NCI-H1092 treated with DMSO at 0.1 percent for 48 hours (cell line): ENCODE data around the gene PAX9.

ENCODE experiments used
- DNase-seq: peaks from one replicate; lab custom pipeline; 2025; lab: John Stamatoyannopoulos, UW

PAX9 gene

GRCh38 chr14:36661506-36662257 lies at the start of gene PAX9:
Gene PAX9 (plus strand): TSS chr14:36661860. CDS start chr14:36662090, 230 bp downstream.
- DNase-seq = peak; percentile 91

- no peak for DNase-seq
Observed at GRCh38 chr14:36617824-36618223, 43.8 kb upstream of the PAX9 start.

- DNase-seq = no peak
Observed at GRCh38 chr14:36618641-36619040, 43.0 kb upstream of the PAX9 start.

GRCh38 chr14:36619131-36619530 lies 42.5 kb upstream of the PAX9 start:
- DNase-seq = no peak

DNA sequence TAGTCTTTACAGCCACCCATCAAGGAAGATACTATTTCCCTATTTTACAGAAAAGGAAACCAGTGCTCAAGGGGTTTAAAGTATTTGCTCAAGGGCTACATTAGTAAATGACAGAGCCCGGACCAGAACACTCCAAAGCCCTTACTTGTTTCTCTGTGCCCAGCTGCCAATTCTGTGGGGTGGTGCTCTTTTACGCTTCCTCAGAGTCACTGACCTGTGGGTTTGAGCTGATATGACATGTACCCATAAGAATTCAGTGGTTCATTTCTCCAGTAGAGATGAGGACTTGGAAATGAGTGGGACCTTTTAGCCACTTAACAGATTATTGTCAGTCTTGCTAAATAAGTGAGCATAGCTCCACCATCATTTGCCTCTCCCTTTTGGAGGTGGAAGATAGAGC lies 41.8 kb upstream of the PAX9 start:
- DNase-seq = no peak

DNA sequence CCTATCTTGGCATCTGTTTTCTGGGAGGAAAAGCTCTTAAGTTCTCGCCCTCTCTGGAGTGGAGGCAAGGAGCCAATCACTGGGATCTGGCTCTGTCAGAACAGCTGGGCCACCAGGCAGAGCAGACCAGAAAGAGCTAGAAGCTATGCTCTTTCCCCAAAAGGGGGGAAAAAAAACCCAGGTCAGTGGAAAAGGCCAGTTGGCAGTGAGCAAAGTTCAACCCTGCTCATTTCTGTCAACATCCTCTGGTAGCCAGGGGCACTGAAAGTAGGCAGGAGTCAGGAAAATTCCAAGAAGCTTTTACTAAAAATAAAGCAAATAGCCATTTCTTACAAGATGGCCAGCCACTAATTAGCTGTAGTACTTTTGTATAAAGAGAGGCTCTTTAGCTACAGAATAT lies 36.6 kb upstream of the PAX9 start:
- DNase-seq = no peak

- DNase-seq = no peak
Observed at GRCh38 chr14:36625436-36625835, 36.2 kb upstream of the PAX9 start.

GRCh38 chr14:36626151-36626550 lies 35.5 kb upstream of the PAX9 start:
- no peak for DNase-seq

- DNase-seq = no peak
Observed at GRCh38 chr14:36627981-36628380, 33.7 kb upstream of the PAX9 start.

DNA sequence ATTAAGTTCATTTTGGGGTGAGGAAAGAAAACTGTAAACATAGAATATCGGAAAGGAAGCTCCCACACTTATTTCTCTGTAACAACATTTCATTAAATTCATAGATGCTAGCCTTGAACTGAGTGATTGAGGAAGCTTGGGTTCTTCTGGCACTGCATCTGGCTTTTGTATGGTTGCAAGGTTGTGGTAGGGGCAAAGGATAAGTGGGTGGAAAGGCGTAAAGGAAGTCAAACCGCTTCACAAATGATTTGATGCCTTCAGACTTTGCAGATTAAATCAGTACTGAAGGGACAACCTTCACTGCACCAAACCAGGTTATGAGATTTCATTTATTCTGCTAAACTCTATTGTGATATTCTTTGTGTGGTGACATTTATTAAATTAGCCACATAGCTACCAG lies 28.1 kb upstream of the PAX9 start:
- no peak for DNase-seq

GRCh38 chr14:36646664-36647416 lies 14.8 kb upstream of the PAX9 start:
- no peak for DNase-seq

DNA sequence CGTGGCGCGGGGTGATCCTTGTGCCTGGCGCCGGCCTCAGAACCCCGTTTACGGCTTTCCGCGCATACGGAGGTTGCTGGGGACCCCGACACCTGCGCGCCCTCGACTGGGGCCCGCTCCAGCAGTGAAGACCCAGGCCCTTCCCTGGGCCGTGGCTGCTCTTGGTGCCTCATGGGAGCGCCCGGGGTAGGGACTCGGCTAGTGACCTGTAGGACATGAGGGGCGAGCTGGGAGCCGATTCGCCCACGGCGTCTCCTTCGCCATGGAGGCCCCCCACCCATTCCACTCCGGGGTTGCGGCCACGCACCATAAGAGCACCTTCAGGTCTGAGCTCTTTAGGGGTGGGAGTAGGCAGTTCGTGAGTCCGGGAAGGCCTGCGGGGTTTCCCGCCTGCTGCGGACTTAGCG lies 14.2 kb upstream of the PAX9 start:
- DNase-seq = no peak

DNA sequence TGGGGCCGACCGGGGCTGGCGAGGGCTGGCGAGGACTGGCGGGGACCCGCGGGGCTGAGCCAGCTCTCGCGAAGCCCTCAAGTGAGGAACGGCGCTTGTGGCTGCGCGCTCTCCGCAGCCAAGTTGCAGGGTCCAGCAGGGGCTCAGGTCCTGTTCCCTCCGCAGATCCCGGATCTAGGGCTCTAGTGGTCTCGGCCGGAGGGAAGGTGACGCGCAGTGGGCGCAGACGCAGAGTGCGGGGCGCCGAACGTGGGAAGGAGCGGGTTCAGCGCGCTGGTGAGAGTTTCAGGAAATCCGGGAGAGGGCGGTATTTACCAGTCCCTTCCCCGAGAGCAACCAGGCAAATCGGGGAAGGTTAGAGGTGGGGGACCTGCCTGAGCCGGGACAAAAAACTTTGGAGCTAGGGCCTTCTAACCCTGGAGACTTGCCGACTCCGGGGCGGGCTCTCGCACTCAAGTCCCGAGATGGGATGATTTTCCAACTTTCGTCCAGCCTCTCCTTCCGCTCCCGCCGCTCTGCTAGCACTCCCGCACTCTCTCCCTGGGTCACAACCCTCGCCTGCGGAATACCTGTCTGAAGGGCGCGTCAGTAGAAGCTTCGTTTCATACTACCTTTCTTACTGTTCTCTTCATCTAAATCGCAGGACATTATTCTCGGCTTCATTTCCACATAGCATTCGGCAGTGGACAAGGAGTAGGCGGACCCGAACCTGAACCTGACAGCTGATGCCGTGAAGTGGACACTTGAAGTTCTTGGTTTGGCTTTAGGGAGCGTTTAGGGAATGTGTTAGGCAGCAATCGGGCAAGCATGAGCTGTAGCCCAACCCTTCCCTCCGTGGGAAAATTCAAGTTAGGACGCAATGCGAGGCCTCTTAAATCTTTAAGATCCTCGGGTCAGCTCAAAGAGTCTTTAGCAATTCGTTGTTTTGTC lies 13.6 kb upstream of the PAX9 start:
- peak; percentile 81 for DNase-seq

DNA sequence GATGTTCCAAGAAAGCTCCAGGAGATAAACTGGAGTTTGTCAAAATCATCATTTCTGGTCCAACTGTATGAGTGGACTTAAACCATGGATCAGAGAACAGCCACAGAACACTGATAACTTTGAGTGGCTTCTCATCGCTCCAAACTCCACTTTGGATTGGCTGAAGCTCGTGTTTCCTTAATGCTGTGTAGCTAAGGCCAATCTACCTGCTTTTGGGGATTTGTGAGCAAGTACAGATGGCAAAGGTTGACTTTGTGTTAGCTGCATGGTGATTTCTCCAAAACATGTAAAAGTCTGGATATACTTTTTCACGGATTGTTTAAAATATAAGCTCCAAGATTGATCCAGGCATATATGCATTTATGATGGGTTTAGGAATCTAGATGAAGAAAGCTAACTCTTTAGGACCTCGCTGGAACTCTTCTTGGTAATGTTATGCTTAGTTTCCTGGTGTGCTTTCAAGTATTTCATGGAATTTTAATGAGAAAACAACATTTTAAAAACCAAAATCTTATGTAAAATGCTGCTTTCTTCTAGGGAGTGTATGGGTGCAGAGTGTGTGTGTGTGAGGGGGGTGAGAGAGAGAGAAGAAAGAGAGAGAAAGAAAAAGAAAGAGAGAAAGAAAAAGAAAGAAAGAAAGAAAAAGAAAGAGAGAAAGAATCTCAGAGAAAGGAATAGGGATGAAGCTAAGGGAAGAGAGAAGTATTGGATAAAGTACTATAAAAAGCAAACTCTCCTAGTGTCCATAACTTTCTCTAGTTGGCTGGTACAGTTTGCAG lies 11.6 kb upstream of the PAX9 start:
- DNase-seq = no peak

DNA sequence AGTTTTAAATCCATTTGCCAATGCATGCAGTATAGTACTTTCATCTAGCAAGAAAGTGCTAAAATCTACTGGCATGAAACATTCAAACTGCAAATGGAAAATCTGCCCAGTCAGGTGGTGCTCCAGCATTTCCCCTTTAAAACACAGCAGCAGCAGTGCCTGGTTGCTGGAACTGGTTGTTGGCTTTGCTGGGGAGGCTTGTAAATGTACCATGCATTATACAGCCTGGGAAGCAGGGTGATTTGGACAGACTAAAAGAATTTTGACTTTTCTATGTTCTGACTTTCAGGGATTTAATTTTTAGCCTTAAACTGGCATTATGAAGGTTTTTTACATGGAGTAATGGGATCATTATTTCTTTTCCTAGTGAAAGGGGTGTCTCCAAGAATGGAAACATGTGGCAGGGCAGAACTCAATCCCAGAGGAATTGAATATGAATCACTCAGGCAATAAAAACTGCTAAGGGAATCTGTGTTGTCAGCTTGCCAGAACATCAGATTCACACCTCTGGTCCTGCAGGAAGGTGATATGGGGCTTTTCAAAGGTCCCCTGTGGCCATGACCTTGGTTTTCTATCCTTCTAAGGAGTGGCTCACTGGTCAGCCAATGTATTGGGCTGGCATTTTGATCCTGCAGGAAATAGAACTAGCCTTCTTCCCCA lies 9.0 kb upstream of the PAX9 start:
- DNase-seq = no peak

GRCh38 chr14:36653413-36653812 lies 8.2 kb upstream of the PAX9 start:
- no peak for DNase-seq

GRCh38 chr14:36653962-36654793 lies 7.5 kb upstream of the PAX9 start:
- DNase-seq = no peak

- no peak for DNase-seq
Observed at GRCh38 chr14:36654794-36655381, 6.8 kb upstream of the PAX9 start.

DNA sequence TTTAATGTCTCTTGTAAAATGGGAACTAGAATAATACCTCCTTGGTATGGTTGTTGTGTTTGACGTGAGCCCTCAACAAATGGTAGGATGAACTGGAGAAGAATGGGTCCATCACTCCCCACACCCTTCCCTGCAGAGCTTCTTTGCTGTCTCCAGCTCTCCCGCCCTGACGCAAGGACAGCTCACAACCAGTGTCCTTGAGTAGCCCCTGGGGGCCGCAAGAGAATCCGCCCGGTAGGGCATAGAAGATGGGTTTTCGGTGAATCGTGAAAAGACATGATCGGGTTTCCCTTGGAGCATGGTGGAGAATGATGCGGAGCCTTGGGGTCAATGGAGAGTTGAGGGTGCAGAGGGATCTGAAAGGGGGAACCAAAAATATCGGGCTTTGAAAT lies 6.1 kb upstream of the PAX9 start:
- DNase-seq = no peak
